HepG2 (cell line): Measurements from ENCODE around the gene ADGRD1. TPM values are rescaled to one million over a fixed set of nuclear protein-coding genes. Genes with fewer than 3 reads are reported as not detected.

Experiments
- ATAC-seq: fragments of 200-7000 bp; cut with Tn5 transposase; 3 replicates; pipeline ENCODE4 v1.9.1; 2020; ENCODE audit warnings: mild to moderate bottlenecking, moderate library complexity
- BruUV-seq: library from RNA; stranded (reverse); fragments of 400-500 nt; replicated peaks from 2 replicates; lab custom pipeline; 2021; lab: Mats Ljungman, UMichigan
- CTCF ChIA-PET: fragments of 300-600 bp; formaldehyde crosslinking; extraction: SDS; loops from one replicate; lab custom pipeline; 2021; ENCODE audit warnings: low total read pairs, inconsistent platforms, low intra/inter-chr PET ratio; lab: Yijun Ruan, JAX
- POLR2A ChIA-PET: fragments of 350-600 bp; sonication (Branson Sonifier 250); formaldehyde crosslinking; loops from one replicate; lab custom pipeline; 2020; ENCODE audit warnings: antibody characterized with exemption, inconsistent platforms; lab: Yijun Ruan, JAX
- DNase-seq: peaks from one replicate; pipeline ENCODE4 v3.0.0-alpha.2; 2015; ENCODE audit warnings: low spot score
- FAIRE-seq: peaks from 3 replicates; lab custom pipeline; 2011; peaks lifted over from hg19 to GRCh38; lab: Jason Lieb, UNC
- H2AFZ ChIP-seq: one replicate; pipeline ENCODE4 v1.6.1; 2011; ENCODE audit warnings: low read length, inconsistent platforms
- H3K27ac ChIP-seq: fragments of 300-600 bp; 3 replicates; pipeline ENCODE4 v1.8.0; 2011; ENCODE audit warnings: mixed run types, mild to moderate bottlenecking, mixed read lengths, low read length, inconsistent platforms; ENCODE audit not compliant: insufficient read depth; ENCODE audit errors: extremely low read length
- H3K27me3 ChIP-seq, 2 experiments: fragments of 200-600 bp in 1 of 2; 2 replicates in 1 of 2; 3 replicates in 1 of 2; pipeline versions ENCODE4 v1.6.0 to v1.8.0; 2011; ENCODE audit warnings: low read length in 2 of 2, mild to moderate bottlenecking in 2 of 2, moderate library complexity in 2 of 2, inconsistent platforms in 1 of 2; ENCODE audit not compliant: insufficient read depth in 2 of 2, control insufficient read depth in 1 of 2
- H3K36me3 ChIP-seq, 2 experiments: fragments of 200-600 bp in 1 of 2; replicated peaks in 1 of 2; 2 replicates in 1 of 2; 3 replicates in 1 of 2; pipeline versions ENCODE4 v1.5.1 to v1.8.0; 2011; ENCODE audit warnings: low read length in 2 of 2, inconsistent platforms in 1 of 2; ENCODE audit not compliant: insufficient read depth in 2 of 2, control insufficient read depth in 1 of 2
- H3K4me1 ChIP-seq: 2 replicates; pipeline ENCODE4 v1.5.1; 2012; ENCODE audit warnings: low read length, inconsistent platforms; ENCODE audit not compliant: insufficient read depth
- H3K4me2 ChIP-seq: 2 replicates; pipeline ENCODE4 v1.6.0; 2011; ENCODE audit warnings: low read depth, low read length, inconsistent platforms
- H3K4me3 ChIP-seq, 3 experiments: fragments of 200-600 bp in 1 of 3; sonication (generic), shearing (Covaris generic) in 1 of 3; replicated peaks in 1 of 3; 2 replicates each; pipeline ENCODE4 v1.5.1; 2011 to 2016; ENCODE audit warnings: low read length in 3 of 3, inconsistent platforms in 2 of 3, low read depth in 2 of 3, mild to moderate bottlenecking in 2 of 3, control low read depth in 1 of 3, mixed read lengths in 1 of 3; ENCODE audit not compliant: insufficient read depth in 1 of 3
- H3K79me2 ChIP-seq: one replicate; pipeline ENCODE4 v1.6.1; 2011; ENCODE audit warnings: low read length, inconsistent platforms; ENCODE audit not compliant: insufficient read depth
- H3K9ac ChIP-seq: 2 replicates; pipeline ENCODE4 v1.6.0; 2011; ENCODE audit warnings: mild to moderate bottlenecking, low read depth, low read length, inconsistent platforms; ENCODE audit not compliant: insufficient read depth
- H3K9me3 ChIP-seq: 2 replicates; pipeline ENCODE4 v1.5.1; 2012; ENCODE audit warnings: mild to moderate bottlenecking, low read length
- H4K20me1 ChIP-seq: 2 replicates; pipeline ENCODE4 v1.6.0; 2011; ENCODE audit warnings: inconsistent platforms, mild to moderate bottlenecking, low read length, moderate library complexity; ENCODE audit not compliant: insufficient read depth
- CEBPB ChIP-seq: IDR thresholded peaks from 2 replicates; pipeline ENCODE4 v1.6.1; 2011; ENCODE audit warnings: low read depth, low read length, improper control_type of control experiment, borderline replicate concordance
- CEBPG ChIP-seq: IDR thresholded peaks from 2 replicates; pipeline ENCODE4 v1.6.1; 2016
- EP300 ChIP-seq, 3 experiments: sonication (generic) in 1 of 3; formaldehyde crosslinking in 1 of 3; IDR thresholded peaks; 2 replicates each; pipeline versions ENCODE4 v1.5.1 to v1.6.1; 2011 to 2020; ENCODE audit warnings: low read depth in 2 of 3, low read length in 2 of 3, borderline replicate concordance in 1 of 3, improper control_type of control experiment in 1 of 3, mild to moderate bottlenecking in 1 of 3, missing genetic modification reagents in 1 of 3, moderate library complexity in 1 of 3
- KLF9 ChIP-seq: IDR thresholded peaks from 2 replicates; pipeline ENCODE4 v1.6.1; 2016; ENCODE audit warnings: low read depth
- SP4 ChIP-seq: sonication (generic); formaldehyde crosslinking; IDR thresholded peaks from 2 replicates; pipeline ENCODE4 v1.8.1; 2023; ENCODE audit warnings: mild to moderate bottlenecking, missing genetic modification reagents
- TCF7 ChIP-seq: sonication (generic); IDR thresholded peaks from 2 replicates; pipeline ENCODE4 v1.6.1; 2016; ENCODE audit warnings: antibody characterized with exemption, low read depth
- WIZ ChIP-seq: sonication (generic); formaldehyde crosslinking; IDR thresholded peaks from 2 replicates; pipeline ENCODE4 v1.5.1; 2020; ENCODE audit warnings: mild to moderate bottlenecking, missing genetic modification reagents
- ZNF180 ChIP-seq: sonication (generic); formaldehyde crosslinking; IDR thresholded peaks from 2 replicates; pipeline ENCODE4 v1.4.0; 2020; ENCODE audit warnings: low read depth, missing genetic modification reagents, borderline replicate concordance
- ZNF274 ChIP-seq: sonication (generic); formaldehyde crosslinking; IDR thresholded peaks from 2 replicates; pipeline ENCODE4 v1.5.1; 2020; ENCODE audit warnings: mild to moderate bottlenecking, missing genetic modification reagents
- ZNF687 ChIP-seq: sonication (generic); formaldehyde crosslinking; IDR thresholded peaks from 2 replicates; pipeline ENCODE4 v1.5.1; 2020; ENCODE audit warnings: mild to moderate bottlenecking, missing genetic modification reagents, moderate library complexity
- ZNF816 ChIP-seq: sonication (generic); formaldehyde crosslinking; IDR thresholded peaks from 2 replicates; pipeline ENCODE4 v1.8.0; 2022; ENCODE audit warnings: missing genetic modification reagents, mild to moderate bottlenecking, borderline replicate concordance
- ZSCAN29 ChIP-seq: sonication (generic); formaldehyde crosslinking; conservative IDR thresholded peaks from 2 replicates; pipeline ENCODE4 v1.4.0; 2020; ENCODE audit warnings: mild to moderate bottlenecking, missing genetic modification reagents
- WGBS: methylation state at CpG from one replicate; pipeline ENCODE4 v1.1.6; 2017; ENCODE audit warnings: low lambda C conversion rate; 5-methylcytosine and 5-hydroxymethylcytosine counted together
- in situ Hi-C: cut with HindIII; loops from 2 replicates; pipeline ENCODE4 v1.10.0; 2017; ENCODE audit warnings: low pct_unique_long_range_greater_than_20kb; ENCODE audit not compliant: extremely low pct_ligation_motif_present
- intact Hi-C: fragments of 100-400 bp; cut with micrococcal nuclease; formaldehyde crosslinking; loops from one replicate; pipeline ENCODE4 v1.10.0; 2022; ENCODE audit not compliant: unreplicated experiment
- polyA plus RNA-seq, 8 experiments: library from polyadenylated mRNA; depleted of rRNA in 3 of 8; stranded (reverse) in 7 of 8; unstranded in 1 of 8; fragments of >200 nt; fragmentation: Illumina TruSeq in 4 of 8; extraction: Trizol in 4 of 8; gene quantifications; 2 replicates each; pipeline versions ENCODE4 v1.2.1 to v1.2.3, GENCODE V29; 2011 to 2016; ENCODE audit warnings: low read depth in 4 of 8, missing spikeins in 1 of 8, mixed read lengths in 1 of 8; ENCODE audit not compliant: insufficient read depth in 1 of 8
- total RNA-seq, 5 experiments: library from RNA; depleted of rRNA; stranded (reverse); fragments of >200 nt; fragmentation: Illumina TruSeq; extraction: Trizol; gene quantifications; 2 replicates each; pipeline ENCODE4 v1.2.3, GENCODE V29; 2016; ENCODE audit warnings: low read depth in 1 of 5

ADGRD1 gene
- total and polyA plus RNA-seq, 2 of the 13 experiments (the other 11 are each of a cell fraction or from before 2014, with no cell fraction given) = 0.46 to 12.4 TPM

- TF ChIP-seq WIZ (CRISPR knock-in tag) (no peak), ZNF274 (CRISPR knock-in tag) (no peak), TCF7 (no peak), CEBPG (CRISPR knock-in tag) (peak; percentile 70), ZSCAN29 (CRISPR knock-in tag) (no peak), ZNF816 (no peak), ZNF180 (no peak), EP300 (IDR thresholded peaks at IDR 0.05; ENCODE audit: low read depth in 2 of 2, low read length in 2 of 2) (no peak), EP300 (CRISPR knock-in tag; IDR thresholded peaks at IDR 0.05; ENCODE audit: borderline replicate concordance) (no peak), ZNF687 (CRISPR knock-in tag) (0 out of 2 replicates have a peak, but pooled peaks have one; percentile 13), KLF9 (CRISPR knock-in tag) (no peak), CEBPB (peak; percentile 80), SP4 (no peak)
- Histone ChIP-seq H3K4me1 (peaks cover 13% of the 10 kb centered on the region), H3K79me2 (no peaks in the 10 kb centered on the region), H4K20me1 (no peaks in the 10 kb centered on the region), H2AFZ (no peak overlapping the region), H3K9me3 (no peaks in the 10 kb centered on the region), H3K27ac (no peak overlapping the region), H3K36me3 (no peaks in the 10 kb centered on the region), H3K4me2 (peak overlapping the region; percentile 55; the same call in 1 of the 2 replicates), H3K27me3 (peaks cover 4 to 31% of the 10 kb centered on the region in 2 experiments; a peak in 4 of 5 replicates), H3K9ac (no peak overlapping the region), H3K4me3 (peak overlapping the region in 1 of 3 experiments; percentile 24; a peak in 1 of 6 replicates)
- ChIA-PET CTCF (no interaction called here), POLR2A (interaction anchor here (1.1 kb wide), 1 partner anchor 50 kb away, joined by 3 read pairs; no protein-coding TSS in a partner anchor)
- ATAC-seq = peak; percentile 43
- in situ Hi-C loops (no loop called here), intact Hi-C loops (no loop called here)
- no peak for DNase-seq
- 20% methylated on average over 14 of the region's 38 CpGs for WGBS
- no peak for FAIRE-seq
- no TSS peak for BruUV-seq
Measured at GRCh38 chr12:130933269-130933995, 20.3 kb upstream of the ADGRD1 start.
